Left ventricle myocardium inferior (tissue), 1 donor: ENCODE results near the gene OR5AS1. TPM values are rescaled to one million over a fixed set of nuclear protein-coding genes. Genes with fewer than 3 reads are reported as not detected.

Experiments
- DNase-seq: peaks from one replicate; pipeline ENCODE4 v3.0.0-alpha.2; 2020
- H3K27ac ChIP-seq: fragments of 200-600 bp; replicated peaks from 2 replicates; pipeline ENCODE4 v1.8.0; 2021
- H3K27me3 ChIP-seq: fragments of 200-600 bp; 2 replicates; pipeline ENCODE4 v1.8.0; 2021; ENCODE audit warnings: low read depth
- H3K36me3 ChIP-seq: fragments of 200-600 bp; 2 replicates; pipeline ENCODE4 v1.8.0; 2021
- H3K4me1 ChIP-seq: fragments of 200-600 bp; 2 replicates; pipeline ENCODE4 v1.8.0; 2021
- H3K4me3 ChIP-seq: fragments of 200-600 bp; 2 replicates; pipeline ENCODE4 v1.8.0; 2021; ENCODE audit warnings: mild to moderate bottlenecking, moderate library complexity
- H3K9me3 ChIP-seq: fragments of 200-600 bp; replicated peaks from 2 replicates; pipeline ENCODE4 v1.8.0; 2021
- intact Hi-C: fragments of 100-400 bp; cut with micrococcal nuclease; formaldehyde crosslinking; loops from one replicate; pipeline ENCODE4 v1.11.0; 2022
- long read RNA-seq: library from polyadenylated mRNA; unstranded; transcript quantifications from one replicate; pipeline ENCODE4 v2.0.0, GENCODE V29; 2021
- total RNA-seq: library from RNA; stranded (reverse); fragmentation: NEBNext Ultra II Directional; extraction: Animal tissue kit (Norgen Biotek cat#: 25700); gene quantifications from one replicate; pipeline ENCODE4 v1.2.1, GENCODE V29; 2021
- TF ChIP-seq, protein P1 (sequence below): fragments of 200-600 bp; IDR thresholded peaks from 2 replicates; pipeline ENCODE4 v1.8.0; 2021; ENCODE audit warnings: antibody characterized with exemption, mild to moderate bottlenecking, borderline replicate concordance
- donor health status: DM: no; HTN: yes; CAD: no; lungs with severe emphysema.

OR5AS1 gene
- not detected for total RNA-seq
- long read RNA-seq: 0 reads

DNA sequence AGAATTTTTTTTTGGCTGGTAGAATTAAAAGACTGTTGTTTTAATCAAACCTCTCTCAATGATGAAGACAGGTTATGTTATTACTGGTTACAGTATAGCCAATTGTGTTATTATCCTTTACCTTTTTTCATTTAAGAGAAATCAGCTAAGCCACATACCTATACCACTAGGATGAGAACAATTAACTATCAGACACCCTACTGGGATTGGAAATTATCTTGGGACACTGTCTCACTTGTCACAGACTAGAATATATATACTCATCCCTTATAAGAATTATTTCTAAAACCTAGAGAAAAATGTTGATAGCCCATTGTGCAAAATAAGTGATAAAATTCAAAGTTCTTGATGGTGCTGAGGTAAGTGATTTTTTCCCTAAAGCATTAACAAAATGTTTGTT lies at the start of gene OR5AS1:
Gene OR5AS1, plus strand, starts transcription at position 301 of the 400 bp plus-strand sequence. CDS start 2,765 bp downstream, outside the sequence.
- Histone ChIP-seq H3K4me3 (no peak within 1 kb of the TSS), H3K27me3 (no peaks in the 10 kb centered on the region), H3K9me3 (no peaks in the 10 kb centered on the region), H3K4me1 (no peaks in the 10 kb centered on the region), H3K27ac (no peak within 1 kb of the TSS), H3K36me3 (no peaks in the 10 kb centered on the region)
- intact Hi-C loops: no loop called here
- no peak for DNase-seq
- TF ChIP-seq, protein P1, sequence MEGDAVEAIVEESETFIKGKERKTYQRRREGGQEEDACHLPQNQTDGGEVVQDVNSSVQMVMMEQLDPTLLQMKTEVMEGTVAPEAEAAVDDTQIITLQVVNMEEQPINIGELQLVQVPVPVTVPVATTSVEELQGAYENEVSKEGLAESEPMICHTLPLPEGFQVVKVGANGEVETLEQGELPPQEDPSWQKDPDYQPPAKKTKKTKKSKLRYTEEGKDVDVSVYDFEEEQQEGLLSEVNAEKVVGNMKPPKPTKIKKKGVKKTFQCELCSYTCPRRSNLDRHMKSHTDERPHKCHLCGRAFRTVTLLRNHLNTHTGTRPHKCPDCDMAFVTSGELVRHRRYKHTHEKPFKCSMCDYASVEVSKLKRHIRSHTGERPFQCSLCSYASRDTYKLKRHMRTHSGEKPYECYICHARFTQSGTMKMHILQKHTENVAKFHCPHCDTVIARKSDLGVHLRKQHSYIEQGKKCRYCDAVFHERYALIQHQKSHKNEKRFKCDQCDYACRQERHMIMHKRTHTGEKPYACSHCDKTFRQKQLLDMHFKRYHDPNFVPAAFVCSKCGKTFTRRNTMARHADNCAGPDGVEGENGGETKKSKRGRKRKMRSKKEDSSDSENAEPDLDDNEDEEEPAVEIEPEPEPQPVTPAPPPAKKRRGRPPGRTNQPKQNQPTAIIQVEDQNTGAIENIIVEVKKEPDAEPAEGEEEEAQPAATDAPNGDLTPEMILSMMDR: no peak

DNA sequence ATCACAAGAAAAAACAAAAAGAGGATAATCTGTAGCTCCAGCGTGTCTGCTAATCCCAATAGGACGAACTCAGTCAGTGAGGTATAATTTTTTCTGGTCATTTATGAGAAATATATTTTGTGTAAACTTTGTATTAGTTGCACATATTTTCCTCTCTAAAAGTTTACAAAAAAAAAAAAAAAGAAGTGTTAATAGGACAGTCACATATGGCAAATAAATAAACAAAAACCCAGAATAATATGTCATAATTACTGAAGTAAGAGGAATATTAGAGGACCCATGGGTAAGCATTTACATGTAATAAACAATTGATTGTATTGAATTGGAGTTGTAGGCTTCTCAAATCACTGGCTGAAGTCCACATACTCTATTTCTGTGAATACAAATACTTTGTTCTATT lies 32.9 kb upstream of the OR5AS1 start, which contains the start of gene OR5F1:
Gene OR5F1, minus strand, starts transcription at position 101 of the 400 bp plus-strand sequence. Its CDS starts 0 bp downstream, at position 101.
- Histone ChIP-seq H3K4me1 (no peaks in the 10 kb centered on the region), H3K36me3 (no peaks in the 10 kb centered on the region), H3K27ac (no peak within 1 kb of the TSS), H3K9me3 (peaks cover 20% of the 10 kb centered on the region), H3K27me3 (no peaks in the 10 kb centered on the region), H3K4me3 (no peak within 1 kb of the TSS)
- TF ChIP-seq, protein P1: no peak
- no peak for DNase-seq
- intact Hi-C loops: no loop called here

DNA sequence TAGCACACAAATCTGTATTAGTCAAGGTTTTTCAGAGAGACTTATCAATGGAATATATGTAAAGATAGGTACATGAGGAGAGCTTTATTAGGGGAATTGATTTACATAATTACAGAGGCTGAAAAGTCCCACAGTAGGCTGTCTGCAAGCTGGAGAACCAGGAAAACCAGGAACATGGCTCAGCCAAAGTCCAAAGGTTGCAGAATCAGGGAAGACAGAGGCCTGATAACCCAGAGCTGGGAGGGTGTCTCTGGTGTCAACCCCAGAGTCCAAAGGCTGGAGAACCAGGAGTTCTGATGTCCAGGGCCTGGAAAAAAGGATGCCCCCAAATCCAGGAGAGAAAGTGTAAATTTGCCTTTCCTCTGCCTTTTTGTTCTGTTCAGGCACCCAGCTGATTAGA lies 16.7 kb upstream of the OR5AS1 start:
- TF ChIP-seq, protein P1: no peak
- intact Hi-C loops: no loop called here
- no peak overlapping the region for H3K27ac ChIP-seq
- no peak for DNase-seq
- peaks cover 26% of the 10 kb centered on the region for H3K9me3 ChIP-seq
- H3K4me3 ChIP-seq: no peak overlapping the region
- no peaks in the 10 kb centered on the region for H3K36me3 ChIP-seq
- no peaks in the 10 kb centered on the region for H3K27me3 ChIP-seq
- no peaks in the 10 kb centered on the region for H3K4me1 ChIP-seq

DNA sequence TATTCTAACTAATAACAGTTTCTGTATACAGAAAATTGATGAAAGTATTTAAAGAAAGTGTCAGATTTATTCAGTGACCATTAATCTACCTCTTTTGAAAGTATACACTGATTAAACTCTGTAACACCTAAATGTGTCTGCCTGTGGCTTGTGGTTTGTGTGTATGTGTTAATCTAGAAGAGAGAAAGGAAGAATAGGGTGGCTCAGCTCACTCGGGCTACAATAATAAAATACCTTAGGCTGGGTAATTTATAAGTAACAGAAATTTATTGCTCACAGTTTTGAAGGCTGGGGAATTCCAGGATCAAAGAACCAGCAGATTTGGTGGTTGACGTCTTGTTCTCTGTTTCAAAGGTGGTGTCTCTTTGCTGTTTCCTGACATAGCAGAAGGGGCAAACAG lies 13.6 kb upstream of the OR5AS1 start:
- Histone ChIP-seq H3K27me3 (no peaks in the 10 kb centered on the region), H3K4me3 (no peak overlapping the region), H3K9me3 (peaks cover 21% of the 10 kb centered on the region), H3K4me1 (no peaks in the 10 kb centered on the region), H3K36me3 (no peaks in the 10 kb centered on the region), H3K27ac (no peak overlapping the region)
- DNase-seq: no peak
- TF ChIP-seq, protein P1: no peak
- intact Hi-C loops: no loop called here

DNA sequence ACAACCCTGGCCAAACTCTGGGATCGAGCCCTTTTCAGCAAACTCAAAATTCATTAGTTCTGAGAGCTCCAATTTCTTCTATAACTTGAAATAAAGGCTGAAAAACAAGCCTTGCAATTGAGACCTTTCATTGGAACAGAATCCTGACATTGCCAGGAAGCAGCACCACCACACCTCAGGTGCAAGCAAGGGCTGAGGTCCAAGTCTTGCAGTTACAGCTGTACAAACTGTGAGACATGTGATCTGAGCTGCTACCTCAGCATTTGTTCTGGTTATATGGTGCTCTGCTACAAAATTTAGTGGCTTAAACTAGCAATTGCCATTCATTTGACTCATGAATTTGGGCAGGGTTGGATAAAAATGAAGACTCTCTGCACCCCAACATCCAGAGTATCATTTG lies 18.1 kb downstream of the OR5AS1 start:
- TF ChIP-seq, protein P1: no peak
- Histone ChIP-seq H3K9me3 (peaks cover 31% of the 10 kb centered on the region), H3K36me3 (no peaks in the 10 kb centered on the region), H3K27ac (no peak overlapping the region), H3K4me1 (no peaks in the 10 kb centered on the region), H3K27me3 (no peaks in the 10 kb centered on the region), H3K4me3 (no peak overlapping the region)
- DNase-seq: no peak
- intact Hi-C loops: no loop called here
